GM23248 (cell line): ENCODE measurements around the gene SUSD2. TPM values are rescaled to one million over a fixed set of nuclear protein-coding genes. Genes with fewer than 3 reads are reported as not detected.

Experiments used
- DNase-seq: peaks from one replicate; pipeline ENCODE4 v3.0.0-alpha.2; 2015
- H2AFZ ChIP-seq: fragments of 200-600 bp; sonication (generic); 2 replicates; pipeline ENCODE4 v1.6.1; 2016; ENCODE audit warnings: antibody characterized with exemption
- H3F3A ChIP-seq: fragments of 200-600 bp; sonication (generic); 2 replicates; pipeline ENCODE4 v1.6.1; 2016; ENCODE audit warnings: mild to moderate bottlenecking, antibody characterized with exemption, mixed run types; ENCODE audit not compliant: insufficient read depth
- H3K27ac ChIP-seq: fragments of 200-600 bp; sonication (generic); 2 replicates; pipeline ENCODE4 v1.5.1; 2016; ENCODE audit warnings: mild to moderate bottlenecking
- H3K27me3 ChIP-seq: fragments of 200-600 bp; sonication (generic); replicated peaks from 2 replicates; pipeline ENCODE4 v1.6.1; 2016; ENCODE audit warnings: mild to moderate bottlenecking; ENCODE audit not compliant: insufficient read depth
- H3K36me3 ChIP-seq: fragments of 200-600 bp; sonication (generic); 2 replicates; pipeline ENCODE4 v1.6.1; 2016; ENCODE audit warnings: low read depth, mild to moderate bottlenecking
- H3K4me1 ChIP-seq: fragments of 200-600 bp; sonication (generic); 2 replicates; pipeline ENCODE4 v1.6.1; 2016; ENCODE audit warnings: mild to moderate bottlenecking; ENCODE audit not compliant: insufficient read depth
- H3K4me2 ChIP-seq: fragments of 200-600 bp; sonication (generic); one replicate; pipeline ENCODE4 v1.6.1; 2016; ENCODE audit warnings: mild to moderate bottlenecking; ENCODE audit not compliant: unreplicated experiment
- H3K4me3 ChIP-seq: fragments of 200-600 bp; sonication (generic); 2 replicates; pipeline ENCODE4 v1.5.1; 2016; ENCODE audit warnings: mild to moderate bottlenecking
- H3K79me2 ChIP-seq: fragments of 200-600 bp; sonication (generic); 2 replicates; pipeline ENCODE4 v1.6.1; 2016; ENCODE audit warnings: mild to moderate bottlenecking; ENCODE audit not compliant: insufficient read depth
- H3K9ac ChIP-seq: fragments of 200-600 bp; sonication (generic); 2 replicates; pipeline ENCODE4 v1.6.1; 2016; ENCODE audit warnings: mild to moderate bottlenecking
- H3K9me2 ChIP-seq: fragments of 200-600 bp; sonication (generic); 2 replicates; pipeline ENCODE4 v1.6.1; 2016; ENCODE audit warnings: mixed run types, mild to moderate bottlenecking, moderate library complexity; ENCODE audit not compliant: insufficient read depth
- H3K9me3 ChIP-seq: fragments of 200-600 bp; sonication (generic); one replicate; pipeline ENCODE4 v1.6.1; 2017; ENCODE audit warnings: low read depth
- H4K20me1 ChIP-seq: fragments of 200-600 bp; sonication (generic); 2 replicates; pipeline ENCODE4 v1.6.0; 2016; ENCODE audit not compliant: insufficient read depth
- EZH2 ChIP-seq: fragments of 200-600 bp; sonication (generic); IDR thresholded peaks from 2 replicates; pipeline ENCODE4 v1.6.1; 2018; ENCODE audit warnings: antibody characterized with exemption, mild to moderate bottlenecking; ENCODE audit not compliant: insufficient read depth, poor library complexity, severe bottlenecking
- EZH2phosphoT487 ChIP-seq: fragments of 200-600 bp; sonication (generic); IDR thresholded peaks from 2 replicates; pipeline ENCODE4 v1.6.1; 2018; ENCODE audit warnings: antibody characterized with exemption, moderate library complexity, mild to moderate bottlenecking, low read depth; ENCODE audit not compliant: insufficient read depth
- WGBS, 2 experiments: methylation state at CpG; one replicate each; pipeline ENCODE4 v1.1.6; 2015 to 2017; ENCODE audit warnings: low lambda C conversion rate in 2 of 2, low coverage in 1 of 2; ENCODE audit errors: missing lambda C conversion rate in 2 of 2; 5-methylcytosine and 5-hydroxymethylcytosine counted together
- in situ Hi-C: fragments of 300-500 bp; cut with MboI; formaldehyde crosslinking; loops from 2 replicates; pipeline ENCODE4 v1.15.0; 2020
- polyA plus RNA-seq: library from polyadenylated mRNA; unstranded; fragments of >200 nt; fragmentation: Nextera tagmentation; extraction: Ambion mirVana; gene quantifications from 2 replicates; pipeline ENCODE4 v1.2.1, GENCODE V29; 2016
- total RNA-seq: library from RNA; depleted of rRNA; stranded (reverse); fragments of >200 nt; shearing (Covaris generic); gene quantifications from 2 replicates; pipeline ENCODE4 v1.2.3, GENCODE V29; 2014

Gene SUSD2
- total and polyA plus RNA-seq, 2 experiments from 2014 or later: 0.24 TPM; not detected in 1

DNA sequence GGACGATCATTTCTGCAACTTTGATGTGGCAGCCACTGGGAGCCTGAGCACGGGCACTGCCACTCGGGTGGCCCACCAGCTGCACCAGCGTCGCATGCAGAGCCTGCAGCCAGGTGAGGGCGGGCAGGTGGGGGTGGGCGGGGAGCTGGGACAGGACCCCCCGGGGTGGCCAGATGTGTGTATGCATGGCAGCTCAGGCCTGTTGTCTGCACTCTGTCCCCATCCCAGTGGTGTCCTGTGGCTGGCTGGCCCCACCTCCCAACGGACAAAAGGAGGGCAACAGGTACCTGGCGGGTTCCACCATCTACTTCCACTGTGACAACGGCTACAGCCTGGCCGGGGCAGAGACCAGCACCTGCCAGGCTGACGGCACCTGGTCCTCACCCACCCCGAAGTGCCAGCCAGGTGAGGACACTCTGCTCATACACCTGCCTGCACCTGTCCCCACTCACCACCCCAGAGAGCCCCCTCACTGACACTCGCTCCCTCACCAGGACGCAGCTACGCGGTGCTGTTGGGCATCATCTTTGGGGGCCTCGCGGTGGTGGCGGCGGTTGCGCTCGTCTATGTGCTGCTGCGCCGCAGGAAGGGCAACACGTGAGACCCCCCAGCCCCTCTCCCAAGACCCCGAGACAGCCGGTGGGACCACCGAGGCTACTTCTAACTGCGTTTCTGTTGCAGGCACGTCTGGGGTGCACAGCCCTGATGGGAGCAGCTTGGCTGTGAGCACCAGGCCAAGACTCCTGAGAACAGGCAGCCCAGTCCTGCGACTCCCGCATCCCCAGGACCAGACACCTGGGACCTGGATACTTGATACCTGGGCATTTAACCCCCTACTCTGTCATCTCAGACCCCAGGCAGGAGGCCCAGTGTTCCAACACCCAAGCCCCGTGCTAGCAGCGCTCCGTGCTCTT is 6.7 kb downstream of the SUSD2 start:
- Histone ChIP-seq H3K9me3 (no peaks in the 10 kb centered on the region), H3K4me1 (0 out of 2 replicates have a peak, but pooled peaks cover 3% of the 10 kb centered on the region), H3K27ac (no peak overlapping the region), H3K4me3 (no peak overlapping the region), H3K9me2 (no peaks in the 10 kb centered on the region), H3K9ac (no peak overlapping the region), H3K27me3 (no peaks in the 10 kb centered on the region), H4K20me1 (no peaks in the 10 kb centered on the region), H3F3A (no peaks in the 10 kb centered on the region), H3K79me2 (no peaks in the 10 kb centered on the region), H3K36me3 (no peaks in the 10 kb centered on the region), H3K4me2 (no peak overlapping the region), H2AFZ (no peak overlapping the region)
- DNase-seq: no peak
- in situ Hi-C loops: no loop called here
- 90% methylated on average over 28 to 37 of the region's 37 CpGs for WGBS, 2 experiments
- no peak for TF ChIP-seq EZH2
- TF ChIP-seq EZH2phosphoT487: no peak

DNA sequence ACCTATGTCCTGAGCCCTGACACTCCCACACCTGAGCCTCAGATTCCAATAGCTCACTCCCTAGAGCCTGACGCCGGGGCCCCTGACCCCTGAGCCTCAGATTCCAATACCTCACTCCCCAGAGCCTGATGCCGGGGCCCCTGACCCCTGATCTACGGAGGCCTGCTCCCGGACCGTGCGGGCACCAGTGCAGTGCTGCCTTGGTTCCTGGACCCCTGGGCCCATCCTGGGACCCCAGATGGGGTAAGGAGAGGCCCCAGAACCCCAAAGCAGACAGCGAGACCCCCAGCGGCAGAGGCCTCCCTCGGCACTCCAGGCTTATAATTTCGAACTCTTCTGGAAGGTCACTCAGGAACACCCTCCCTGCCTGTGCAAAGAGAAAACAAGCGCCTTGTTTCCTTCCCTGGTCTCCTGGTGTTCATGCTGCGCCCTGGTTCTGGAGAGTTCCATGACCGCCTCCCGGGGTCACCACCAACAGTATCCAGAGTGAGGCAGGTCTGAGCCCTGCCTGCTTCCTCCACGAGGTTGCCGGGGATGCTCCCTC is 7.5 kb downstream of the SUSD2 start:
- H3K4me1 ChIP-seq: 0 out of 2 replicates have a peak, but pooled peaks cover 3% of the 10 kb centered on the region
- H3K9ac ChIP-seq: no peak overlapping the region
- no peak overlapping the region for H2AFZ ChIP-seq
- no peak overlapping the region for H3K4me2 ChIP-seq
- 75% methylated on average over 17 of the region's 17 CpGs for WGBS, 2 experiments
- in situ Hi-C loops: no loop called here
- H4K20me1 ChIP-seq: no peaks in the 10 kb centered on the region
- H3K4me3 ChIP-seq: no peak overlapping the region
- TF ChIP-seq EZH2phosphoT487: no peak
- no peak for TF ChIP-seq EZH2
- H3K9me2 ChIP-seq: no peaks in the 10 kb centered on the region
- no peak overlapping the region for H3K27ac ChIP-seq
- no peaks in the 10 kb centered on the region for H3K36me3 ChIP-seq
- no peaks in the 10 kb centered on the region for H3K9me3 ChIP-seq
- no peaks in the 10 kb centered on the region for H3F3A ChIP-seq
- DNase-seq: no peak
- no peaks in the 10 kb centered on the region for H3K27me3 ChIP-seq
- no peaks in the 10 kb centered on the region for H3K79me2 ChIP-seq

DNA sequence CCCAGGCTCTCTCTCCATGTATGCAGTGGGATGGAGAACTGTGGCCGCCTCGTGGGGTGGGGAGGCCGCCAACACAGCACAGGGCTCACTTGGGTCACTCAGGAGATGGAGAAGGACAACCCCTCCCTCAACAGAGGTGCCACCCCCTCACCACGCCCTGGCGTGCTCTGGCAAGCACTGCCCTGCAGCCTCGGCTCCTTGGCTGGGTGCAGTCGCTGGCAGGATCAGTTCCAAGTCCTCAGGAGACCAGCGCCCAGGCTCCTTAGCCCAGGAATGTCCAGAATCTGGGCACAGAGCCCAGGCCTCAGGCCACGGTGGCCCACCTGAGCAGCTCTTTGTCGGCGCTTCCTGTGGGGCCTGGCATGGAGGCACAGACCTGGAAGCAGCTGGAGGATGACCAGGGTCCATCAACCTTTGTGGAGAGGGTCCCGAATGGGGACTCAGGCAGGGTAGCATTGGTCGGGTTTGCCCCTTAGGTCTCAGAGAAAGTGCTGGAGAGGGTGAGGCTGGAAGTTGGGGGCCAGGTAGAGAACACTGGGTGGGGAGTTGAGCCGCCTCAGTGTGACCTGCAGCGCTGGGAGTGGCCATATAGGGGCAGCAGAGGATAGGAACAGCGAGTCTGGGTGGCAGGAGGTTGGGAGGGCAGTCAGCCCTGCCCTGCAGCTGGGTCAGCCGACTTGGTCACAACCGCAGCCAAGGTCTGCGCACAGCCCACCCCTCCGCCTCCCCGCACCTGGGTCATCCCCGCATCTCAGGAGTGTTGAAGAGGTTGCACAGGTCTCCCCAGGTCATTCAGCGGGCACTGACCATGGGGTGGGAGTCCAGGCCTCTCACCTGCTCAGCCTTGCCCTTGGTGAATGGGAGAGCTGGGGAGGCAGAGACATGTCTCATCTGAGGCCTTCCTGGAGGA is 8.2 kb downstream of the SUSD2 start:
- H4K20me1 ChIP-seq: no peaks in the 10 kb centered on the region
- H3K9me3 ChIP-seq: no peaks in the 10 kb centered on the region
- H3K9me2 ChIP-seq: no peaks in the 10 kb centered on the region
- TF ChIP-seq EZH2phosphoT487: no peak
- TF ChIP-seq EZH2: no peak
- H2AFZ ChIP-seq: no peak overlapping the region
- H3K9ac ChIP-seq: no peak overlapping the region
- in situ Hi-C loops: loop anchor here (10.0 kb wide), 1 partner anchor 55 kb away; the partner anchor contains the start of gene GGT5
- no peak overlapping the region for H3K4me3 ChIP-seq
- H3K27me3 ChIP-seq: no peaks in the 10 kb centered on the region
- H3K4me2 ChIP-seq: no peak overlapping the region
- H3F3A ChIP-seq: no peaks in the 10 kb centered on the region
- DNase-seq: peak; percentile 80
- H3K4me1 ChIP-seq: 0 out of 2 replicates have a peak, but pooled peaks cover 3% of the 10 kb centered on the region
- H3K36me3 ChIP-seq: no peaks in the 10 kb centered on the region
- 45 to 47% methylated on average over 23 of the region's 23 CpGs for WGBS, 2 experiments
- no peak overlapping the region for H3K27ac ChIP-seq
- no peaks in the 10 kb centered on the region for H3K79me2 ChIP-seq

DNA sequence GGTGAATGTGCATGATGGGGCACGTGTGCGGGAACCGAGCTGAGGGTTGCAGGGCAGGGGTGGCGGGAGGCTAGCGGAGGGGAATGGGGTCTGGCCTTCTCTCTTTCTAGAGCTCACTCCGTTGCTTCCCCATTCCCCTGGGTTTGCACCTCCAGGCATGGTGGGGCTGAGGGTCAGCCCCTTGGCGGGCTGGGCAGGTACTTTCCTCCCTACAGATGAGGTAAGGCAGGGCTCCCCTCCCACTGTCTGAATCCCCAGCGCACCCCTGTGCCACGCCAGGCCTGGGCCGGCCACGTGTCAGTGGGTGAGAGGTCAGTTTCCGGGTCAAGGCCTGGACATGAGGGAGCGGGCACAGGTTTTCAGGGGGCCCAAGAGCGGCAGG is 8.9 kb downstream of the SUSD2 start:
- no peak overlapping the region for H3K9ac ChIP-seq
- H3K4me2 ChIP-seq: no peak overlapping the region
- DNase-seq: no peak
- no peaks in the 10 kb centered on the region for H3K27me3 ChIP-seq
- no peaks in the 10 kb centered on the region for H4K20me1 ChIP-seq
- TF ChIP-seq EZH2 (no peak), EZH2phosphoT487 (no peak)
- H3K36me3 ChIP-seq: no peaks in the 10 kb centered on the region
- no peaks in the 10 kb centered on the region for H3K9me3 ChIP-seq
- H3K4me1 ChIP-seq: 0 out of 2 replicates have a peak, but pooled peaks cover 3% of the 10 kb centered on the region
- 88 to 91% methylated on average over 14 of the region's 14 CpGs for WGBS, 2 experiments
- no peaks in the 10 kb centered on the region for H3K9me2 ChIP-seq
- no peaks in the 10 kb centered on the region for H3K79me2 ChIP-seq
- no peak overlapping the region for H2AFZ ChIP-seq
- no peak overlapping the region for H3K4me3 ChIP-seq
- no peak overlapping the region for H3K27ac ChIP-seq
- H3F3A ChIP-seq: no peaks in the 10 kb centered on the region
- in situ Hi-C loops: loop anchor here (10.0 kb wide), 1 partner anchor 55 kb away; the partner anchor contains the start of gene GGT5
